Gastrocnemius medialis (tissue), 4 donors: ENCODE measurements around the gene OR2F2.

Experiments
- CTCF ChIP-seq, 5 experiments: fragments of 450-650 bp in 3 of 5; fragments of 200-600 bp in 2 of 5; sonication (generic) in 2 of 5; IDR thresholded peaks in 4 of 5; conservative IDR thresholded peaks in 1 of 5; 1 replicate in 4 of 5; 2 replicates in 1 of 5; pipeline ENCODE4 v1.5.1; 2016 to 2019; ENCODE audit warnings: antibody characterized with exemption in 5 of 5, mild to moderate bottlenecking in 3 of 5, moderate library complexity in 3 of 5
- POLR2A ChIP-seq, 2 donors: fragments of 450-650 bp; IDR thresholded peaks; one replicate each; pipeline ENCODE4 v1.6.1; 2017; ENCODE audit warnings: antibody characterized with exemption in 2 of 2, mild to moderate bottlenecking in 2 of 2, moderate library complexity in 2 of 2

GRCh38 chr7:143898810-143899209 lies 36.2 kb upstream of the OR2F2 start:
- TF ChIP-seq CTCF (IDR thresholded peaks at IDR 0.05 in 4 of 5, conservative IDR thresholded peaks at IDR 0.05 in 1 of 5) (no peak), POLR2A (IDR thresholded peaks at IDR 0.05) (no peak)
